Measurements from ENCODE around the gene RNLS.

DNA sequence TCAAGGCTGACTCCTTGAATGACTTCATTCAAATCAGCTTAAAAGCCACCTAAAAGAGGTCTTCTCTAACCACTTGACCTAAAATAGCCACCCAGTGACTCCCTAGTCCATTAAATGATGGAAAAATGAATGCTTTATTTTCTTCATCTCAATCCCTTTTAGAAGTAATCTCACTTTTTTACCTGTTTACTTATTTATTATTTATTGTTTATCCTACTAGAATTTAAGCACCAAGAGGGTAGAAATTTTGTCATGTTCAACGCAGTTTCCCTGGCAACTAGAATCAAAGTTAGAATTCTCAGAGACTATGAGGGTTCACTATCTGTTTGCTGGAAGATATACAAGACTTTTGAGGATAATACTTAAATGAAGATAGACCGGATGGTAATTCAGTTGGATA, 3.3 kb upstream of the RNLS start, which contains the start of gene LIPJ:
- TF ChIP-seq, protein P1, sequence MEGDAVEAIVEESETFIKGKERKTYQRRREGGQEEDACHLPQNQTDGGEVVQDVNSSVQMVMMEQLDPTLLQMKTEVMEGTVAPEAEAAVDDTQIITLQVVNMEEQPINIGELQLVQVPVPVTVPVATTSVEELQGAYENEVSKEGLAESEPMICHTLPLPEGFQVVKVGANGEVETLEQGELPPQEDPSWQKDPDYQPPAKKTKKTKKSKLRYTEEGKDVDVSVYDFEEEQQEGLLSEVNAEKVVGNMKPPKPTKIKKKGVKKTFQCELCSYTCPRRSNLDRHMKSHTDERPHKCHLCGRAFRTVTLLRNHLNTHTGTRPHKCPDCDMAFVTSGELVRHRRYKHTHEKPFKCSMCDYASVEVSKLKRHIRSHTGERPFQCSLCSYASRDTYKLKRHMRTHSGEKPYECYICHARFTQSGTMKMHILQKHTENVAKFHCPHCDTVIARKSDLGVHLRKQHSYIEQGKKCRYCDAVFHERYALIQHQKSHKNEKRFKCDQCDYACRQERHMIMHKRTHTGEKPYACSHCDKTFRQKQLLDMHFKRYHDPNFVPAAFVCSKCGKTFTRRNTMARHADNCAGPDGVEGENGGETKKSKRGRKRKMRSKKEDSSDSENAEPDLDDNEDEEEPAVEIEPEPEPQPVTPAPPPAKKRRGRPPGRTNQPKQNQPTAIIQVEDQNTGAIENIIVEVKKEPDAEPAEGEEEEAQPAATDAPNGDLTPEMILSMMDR (IDR thresholded peaks at IDR 0.05): no peak
- no peak for TF ChIP-seq EP300 (IDR thresholded peaks at IDR 0.05)
- TF ChIP-seq POLR2AphosphoS5 (IDR thresholded peaks at IDR 0.05): no peak
- no peak for TF ChIP-seq POLR2A (IDR thresholded peaks at IDR 0.05)

All from sigmoid colon (tissue), 4 donors.